ENCODE measurements around the gene CUX1.
"Not testable (repeated sequence)": the region's sequence is repeated elsewhere in the genome, so short reads cannot be mapped to it uniquely, and the experiment has no call there.

Gene CUX1

DNA sequence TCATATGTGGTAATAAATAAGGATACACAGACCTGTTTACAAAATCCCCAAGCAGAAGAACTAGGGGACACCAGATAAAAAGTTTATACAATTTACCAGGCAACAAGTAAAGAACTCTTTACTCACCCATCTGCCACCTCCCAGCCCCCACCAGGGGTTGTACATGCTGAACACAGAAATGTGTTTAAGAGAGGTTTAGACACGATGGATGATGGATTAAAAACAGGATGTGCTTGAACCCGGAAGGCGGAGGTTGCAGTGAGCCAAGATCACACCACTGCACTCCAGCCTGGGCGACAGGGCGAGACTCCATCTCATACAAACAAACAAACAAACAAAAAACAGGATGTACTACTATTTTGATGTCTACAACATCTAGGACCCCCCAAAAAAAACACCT, 511.4 kb downstream of the CUX1 start:
- DNase-seq: not testable (repeated sequence)

- not testable (repeated sequence) for DNase-seq
Measured at GRCh38 chr7:102329366-102329765, 511.9 kb downstream of the CUX1 start.

DNA sequence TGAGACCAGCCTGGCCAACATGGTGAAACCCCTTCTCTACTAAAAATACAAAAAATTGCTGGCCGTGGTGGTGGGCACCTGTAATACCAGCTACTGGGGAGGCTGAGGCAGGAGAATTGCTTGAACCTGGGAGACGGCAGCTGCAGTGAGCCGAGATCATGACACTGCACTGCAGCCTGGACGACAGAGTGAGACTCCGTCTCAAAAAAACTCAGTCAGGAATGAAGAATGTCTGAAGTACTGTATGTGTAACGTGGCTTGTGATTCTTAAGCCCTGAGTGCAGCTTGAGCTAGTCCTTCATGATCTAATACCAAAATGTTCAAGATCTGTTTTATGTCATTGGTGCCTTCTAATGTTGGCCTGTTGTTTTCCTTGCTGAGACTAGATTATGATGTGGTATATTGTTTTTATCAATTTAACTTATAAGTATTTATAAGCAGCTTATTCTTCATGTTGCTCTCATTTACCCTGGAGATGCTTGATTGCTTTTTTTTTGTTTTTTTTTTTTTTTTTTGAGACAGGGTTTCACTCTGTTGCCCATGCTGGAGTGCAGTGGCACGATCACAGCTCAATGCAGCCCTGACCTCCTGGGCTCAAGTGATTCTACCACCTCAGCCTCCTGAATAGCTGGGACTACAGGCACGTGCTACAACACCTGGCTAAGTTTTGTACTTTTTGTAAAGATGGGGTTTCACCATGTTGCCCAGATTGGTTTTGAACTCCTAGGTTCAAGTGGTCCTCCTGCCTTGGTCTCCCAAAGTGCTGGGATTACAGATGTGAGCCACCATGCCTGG, 513.4 kb downstream of the CUX1 start:
- DNase-seq: not testable (repeated sequence)
